ENCODE results near the gene PRDM15.

DNA sequence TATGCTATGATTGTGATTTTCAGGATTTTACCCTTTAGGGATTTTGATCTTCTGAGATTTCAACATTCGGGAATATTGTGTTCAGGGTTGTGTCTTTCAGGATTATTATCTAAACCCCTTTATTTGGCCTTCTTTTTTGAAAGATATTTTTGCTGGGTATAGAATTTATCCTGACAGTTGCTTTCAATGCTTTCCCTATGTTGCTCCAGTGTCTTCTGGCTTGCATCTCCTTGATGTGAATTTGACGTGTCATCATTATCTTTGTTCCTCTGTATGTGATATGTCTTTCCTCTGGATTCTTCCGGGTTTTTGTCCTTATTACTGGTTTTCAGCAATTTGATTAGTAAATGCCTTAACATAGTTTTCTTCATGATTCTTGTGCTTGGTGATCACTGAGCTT lies 86.4 kb downstream of the PRDM15 start:
- TF ChIP-seq, protein P1, sequence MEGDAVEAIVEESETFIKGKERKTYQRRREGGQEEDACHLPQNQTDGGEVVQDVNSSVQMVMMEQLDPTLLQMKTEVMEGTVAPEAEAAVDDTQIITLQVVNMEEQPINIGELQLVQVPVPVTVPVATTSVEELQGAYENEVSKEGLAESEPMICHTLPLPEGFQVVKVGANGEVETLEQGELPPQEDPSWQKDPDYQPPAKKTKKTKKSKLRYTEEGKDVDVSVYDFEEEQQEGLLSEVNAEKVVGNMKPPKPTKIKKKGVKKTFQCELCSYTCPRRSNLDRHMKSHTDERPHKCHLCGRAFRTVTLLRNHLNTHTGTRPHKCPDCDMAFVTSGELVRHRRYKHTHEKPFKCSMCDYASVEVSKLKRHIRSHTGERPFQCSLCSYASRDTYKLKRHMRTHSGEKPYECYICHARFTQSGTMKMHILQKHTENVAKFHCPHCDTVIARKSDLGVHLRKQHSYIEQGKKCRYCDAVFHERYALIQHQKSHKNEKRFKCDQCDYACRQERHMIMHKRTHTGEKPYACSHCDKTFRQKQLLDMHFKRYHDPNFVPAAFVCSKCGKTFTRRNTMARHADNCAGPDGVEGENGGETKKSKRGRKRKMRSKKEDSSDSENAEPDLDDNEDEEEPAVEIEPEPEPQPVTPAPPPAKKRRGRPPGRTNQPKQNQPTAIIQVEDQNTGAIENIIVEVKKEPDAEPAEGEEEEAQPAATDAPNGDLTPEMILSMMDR (IDR thresholded peaks at IDR 0.05), result no peak
- TF ChIP-seq POLR2AphosphoS5 (IDR thresholded peaks at IDR 0.05), result no peak
- no peak for TF ChIP-seq POLR2A (IDR thresholded peaks at IDR 0.05)
- TF ChIP-seq EP300 (IDR thresholded peaks at IDR 0.05), result no peak

All from stomach (tissue), 4 donors.